Medulla oblongata (tissue), 1 donor: Measurements from ENCODE around the gene MEX3A.
"Not testable (repeated sequence)": the region's sequence is repeated elsewhere in the genome, so short reads cannot be mapped to it uniquely, and the experiment has no call there.

Experiments
- DNase-seq: peaks from one replicate; pipeline ENCODE4 v3.0.0-alpha.2; 2015; ENCODE audit errors: extremely low spot score

MEX3A gene

GRCh38 chr1:156078728-156079127 lies 3.5 kb downstream of the MEX3A start:
- no peak for DNase-seq

DNA sequence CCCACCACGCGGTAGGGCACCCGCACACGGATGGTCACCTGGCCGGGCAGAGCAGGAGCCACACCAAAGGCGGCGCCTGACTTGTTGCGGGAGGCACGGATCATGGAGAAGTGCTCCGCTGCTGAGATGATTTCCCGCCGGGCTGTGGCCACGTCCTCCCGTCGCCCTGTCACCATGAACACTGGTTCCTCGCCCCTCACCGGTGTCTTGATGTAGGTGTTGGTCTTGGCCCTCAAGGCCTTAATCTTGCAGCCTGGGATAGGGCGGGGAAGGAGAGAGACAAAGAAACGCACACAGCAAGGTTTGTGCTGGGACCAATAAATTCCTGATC lies 4.9 kb downstream of the MEX3A start:
- DNase-seq: no peak

DNA sequence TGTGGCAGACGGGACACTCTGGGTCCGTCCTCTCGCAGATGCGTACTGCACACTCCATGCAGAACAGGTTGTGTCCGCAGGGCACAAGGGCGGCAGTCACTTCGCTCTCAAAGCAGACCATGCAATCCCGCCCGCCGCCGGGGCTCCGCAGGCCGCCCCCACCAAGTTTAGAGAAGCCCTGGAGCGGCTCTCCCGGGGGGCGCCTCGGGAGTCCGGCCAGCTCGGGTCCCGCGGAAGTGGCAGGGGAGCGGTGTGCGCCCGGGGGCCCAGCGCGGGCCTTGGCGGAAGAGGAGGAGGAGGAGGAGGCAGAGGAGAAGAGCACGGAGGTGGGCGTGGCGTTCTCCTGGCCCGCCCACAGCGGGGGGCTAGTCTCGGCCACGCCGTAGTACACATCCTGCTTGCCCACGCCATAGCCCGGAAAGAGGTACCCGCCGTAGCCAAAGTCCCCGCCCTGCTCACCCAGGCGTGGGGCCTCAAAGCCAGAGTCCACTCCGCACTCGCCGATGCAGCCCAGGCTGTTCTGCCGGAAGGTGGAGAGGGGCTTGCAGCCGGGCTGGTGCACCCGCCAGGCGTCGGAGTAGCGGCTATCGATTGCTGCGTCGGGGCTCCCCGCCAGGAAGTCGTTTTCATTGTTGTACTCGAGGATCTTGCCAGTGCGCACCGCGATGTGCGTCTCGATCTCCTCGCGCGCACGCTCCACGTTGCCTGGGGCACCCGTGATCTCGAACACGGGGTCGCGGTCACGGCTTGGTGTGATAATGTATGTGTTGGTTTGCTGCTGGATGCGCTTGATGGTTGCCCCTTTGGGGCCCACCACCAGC lies 5.4 kb downstream of the MEX3A start:
- no peak for DNase-seq

DNA sequence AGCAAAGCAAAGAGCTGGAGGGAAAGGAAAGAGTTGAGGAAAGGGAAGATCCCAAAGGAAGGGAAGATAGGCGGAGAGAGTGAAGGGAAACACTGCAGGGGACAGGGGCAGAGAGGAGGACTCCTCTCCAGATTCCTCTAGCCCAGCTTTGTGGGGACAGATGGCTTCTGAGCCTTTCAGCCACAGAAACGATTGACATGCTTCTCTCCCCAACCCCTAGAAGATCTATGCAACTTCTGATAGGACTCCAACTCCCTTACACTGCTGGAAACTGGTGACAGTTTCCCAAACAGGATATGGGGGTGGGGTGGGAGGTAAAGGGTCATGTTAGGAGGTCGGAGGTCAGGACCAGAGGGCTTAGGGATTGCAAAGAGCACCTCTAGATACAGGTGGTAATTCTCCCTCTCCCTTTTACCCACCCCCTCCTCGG lies 6.5 kb downstream of the MEX3A start:
- DNase-seq: no peak

DNA sequence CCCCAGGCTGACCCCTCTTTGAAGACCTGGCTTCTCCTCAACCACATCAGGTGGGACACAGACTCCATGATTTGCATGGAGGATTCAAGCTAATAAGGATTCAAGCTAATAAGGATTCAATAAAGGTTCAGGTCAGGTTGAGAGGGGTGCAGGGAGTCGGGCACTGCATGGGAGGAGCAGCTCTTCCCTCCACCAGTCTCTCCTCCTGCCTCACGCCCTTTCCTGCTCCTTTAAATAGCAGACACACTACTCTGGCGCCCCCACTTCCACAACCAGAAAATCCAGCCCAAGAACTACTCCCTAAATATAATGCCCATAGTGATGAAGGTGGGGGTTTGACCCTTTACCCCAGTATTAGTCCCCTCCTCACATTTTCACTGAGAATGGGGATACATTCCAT lies 7.1 kb downstream of the MEX3A start:
- no peak for DNase-seq

GRCh38 chr1:156074661-156075060 lies 7.6 kb downstream of the MEX3A start:
- no peak for DNase-seq

GRCh38 chr1:156073740-156074139 lies 8.5 kb downstream of the MEX3A start:
- DNase-seq: no peak

GRCh38 chr1:156073110-156073687 lies 9.1 kb downstream of the MEX3A start:
- no peak for DNase-seq

- no peak for DNase-seq
Measured at GRCh38 chr1:156072251-156072650, 10.0 kb downstream of the MEX3A start.

DNA sequence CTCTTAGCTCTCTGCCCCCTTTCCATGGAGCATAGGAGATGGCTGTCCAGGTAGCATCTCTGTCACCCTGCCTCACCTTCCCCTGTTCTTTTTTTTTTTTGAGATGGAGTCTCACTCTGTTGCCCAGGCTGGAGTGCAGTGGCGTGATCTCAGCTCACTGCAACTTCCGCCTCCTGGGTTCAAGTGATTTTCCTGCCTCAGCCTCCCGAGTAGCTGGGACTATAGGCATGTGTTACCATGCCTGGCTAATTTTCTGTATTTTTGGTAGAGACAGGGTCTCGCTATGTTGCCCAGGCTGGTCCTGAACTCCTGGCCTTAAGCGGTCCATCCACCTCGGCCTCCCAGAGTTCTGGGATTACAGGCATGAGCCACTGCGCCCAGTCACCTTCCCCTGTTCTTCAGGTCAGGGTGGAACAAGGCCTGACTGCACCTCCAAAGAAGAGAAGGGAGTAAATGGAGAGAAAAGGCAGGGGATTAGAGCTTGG lies 10.9 kb downstream of the MEX3A start:
- DNase-seq: not testable (repeated sequence)

DNA sequence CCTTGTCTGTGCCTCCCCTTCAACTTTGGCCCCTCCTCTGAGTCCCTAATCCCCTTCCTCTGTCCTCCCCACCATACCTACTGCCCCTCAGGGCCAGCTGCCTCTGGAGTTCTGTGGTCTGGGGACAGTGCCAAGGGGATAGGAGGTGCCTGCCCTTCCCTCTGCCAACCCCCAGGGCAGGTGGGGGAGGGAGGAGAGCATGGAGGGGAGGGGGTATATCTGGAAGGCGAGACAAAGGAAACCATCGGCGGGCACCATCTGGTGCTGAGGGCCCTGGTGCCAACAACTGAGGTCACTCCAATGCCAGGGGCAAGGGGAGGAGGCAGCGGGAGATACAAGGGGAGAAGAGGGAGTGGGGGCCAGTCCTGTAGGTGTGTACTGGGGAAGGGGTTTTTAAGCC lies 11.7 kb downstream of the MEX3A start:
- no peak for DNase-seq

- no peak for DNase-seq
Measured at GRCh38 chr1:156069490-156070455, 12.5 kb downstream of the MEX3A start.

DNA sequence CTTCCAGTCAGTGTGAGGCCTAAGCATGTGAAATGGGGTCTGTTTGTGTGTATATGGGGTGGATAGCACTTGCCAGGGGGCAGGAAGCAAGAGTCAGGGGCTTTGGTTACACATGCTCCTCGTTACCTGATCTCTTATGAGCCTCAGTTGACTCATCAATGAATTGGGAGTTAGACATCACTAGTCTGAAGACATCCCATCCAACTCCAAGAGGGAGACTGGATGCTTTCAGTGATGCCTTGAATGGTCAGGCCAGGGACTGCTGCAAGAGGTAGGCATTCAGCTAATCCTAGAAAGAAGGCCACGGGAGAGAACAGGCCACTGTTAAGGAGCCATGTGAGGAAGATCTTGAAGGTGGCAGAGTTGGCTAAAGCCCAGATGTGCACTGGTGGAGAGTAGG lies 15.0 kb downstream of the MEX3A start:
- DNase-seq: no peak

GRCh38 chr1:156065871-156066270 lies 16.4 kb downstream of the MEX3A start:
- DNase-seq: no peak

DNA sequence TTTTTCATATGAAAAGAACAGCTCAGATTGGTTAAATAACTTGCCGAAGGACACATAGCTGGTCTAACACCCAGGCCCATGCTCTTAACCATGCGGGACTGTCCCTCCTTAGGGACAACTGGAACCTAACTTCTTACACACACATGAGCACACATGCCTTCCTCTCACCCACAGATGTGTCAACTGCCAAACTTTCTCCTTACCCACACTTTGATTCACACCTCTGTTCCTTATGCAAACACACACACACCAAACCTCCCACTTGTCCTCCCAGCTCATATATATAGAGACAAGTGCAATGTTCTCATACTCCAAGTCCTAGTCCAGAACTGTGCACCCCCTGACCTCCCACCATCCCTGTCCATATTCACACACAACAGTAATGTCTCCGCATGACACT lies 17.1 kb downstream of the MEX3A start:
- DNase-seq: no peak

DNA sequence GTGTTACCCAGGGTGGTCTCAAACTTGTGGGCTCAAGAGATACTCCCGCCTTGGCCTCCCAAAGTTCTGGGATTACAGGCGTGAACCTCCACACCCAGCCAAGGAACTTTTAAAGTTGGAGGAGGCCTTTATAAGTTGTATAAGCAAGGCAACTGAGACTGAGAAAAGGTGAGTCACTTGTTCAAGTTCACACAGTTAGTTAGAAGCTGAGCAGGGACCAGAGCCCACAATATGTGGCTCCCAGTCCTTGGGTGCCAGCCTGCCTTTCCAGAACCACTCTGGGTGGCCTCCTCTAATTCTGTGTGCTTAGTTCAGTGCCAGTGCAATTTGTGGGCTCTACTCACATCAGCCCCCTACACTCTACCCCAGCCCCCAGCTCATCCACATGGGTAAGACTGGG lies 17.6 kb downstream of the MEX3A start:
- no peak for DNase-seq

DNA sequence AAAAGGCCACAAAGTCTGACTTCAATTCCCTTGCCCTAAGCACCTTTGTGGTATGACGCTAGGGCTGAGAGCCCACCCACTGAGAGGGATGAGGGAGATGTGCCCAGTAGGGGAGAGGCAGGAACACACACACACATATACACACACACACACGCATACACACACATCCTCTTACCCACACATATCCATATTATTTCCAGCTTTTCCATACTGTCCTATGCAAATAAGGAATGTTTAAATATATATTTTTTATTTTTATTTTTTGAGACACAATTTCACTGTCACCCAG lies 18.3 kb downstream of the MEX3A start:
- DNase-seq: no peak

- DNase-seq: no peak
Measured at GRCh38 chr1:156062189-156062588, 20.1 kb downstream of the MEX3A start.

- DNase-seq: no peak
Measured at GRCh38 chr1:156060937-156061636, 21.2 kb downstream of the MEX3A start, which contains the start of gene RAB25. TSS of gene RAB25 (plus strand) at chr1:156061160. CDS start at chr1:156061401, 241 bp downstream.

- no peak for DNase-seq
Measured at GRCh38 chr1:156056326-156056849, 25.9 kb downstream of the MEX3A start.

- DNase-seq: no peak
Measured at GRCh38 chr1:156055281-156056048, 26.8 kb downstream of the MEX3A start.
